GM12892 (cell line): ENCODE measurements around the gene BTNL3.

Source experiments
- POLR2A ChIP-seq: IDR thresholded peaks from 2 replicates; pipeline ENCODE4 v1.6.1; 2011; ENCODE audit warnings: low read depth, low read length, control low read depth
- POLR2AphosphoS5 ChIP-seq: IDR thresholded peaks from 2 replicates; pipeline ENCODE4 v1.6.1; 2011; ENCODE audit warnings: low read depth, low read length, control low read depth
- TAF1 ChIP-seq: IDR thresholded peaks from 2 replicates; pipeline ENCODE4 v1.6.1; 2011; ENCODE audit warnings: low read depth, mild to moderate bottlenecking, control low read depth, low read length, borderline replicate concordance

GRCh38 chr5:180960209-180960608, 28.4 kb upstream of the BTNL3 start:
- TF ChIP-seq POLR2A = no peak
- no peak for TF ChIP-seq POLR2AphosphoS5
- no peak for TF ChIP-seq TAF1
